Endothelial cell of umbilical vein (primary cell): Measurements from ENCODE around the gene MBNL2. TPM values are rescaled to one million over a fixed set of nuclear protein-coding genes. Genes with fewer than 3 reads are reported as not detected.

Source experiments
- BruUV-seq: library from RNA; stranded (reverse); fragments of 400-500 nt; replicated peaks from 2 replicates; lab custom pipeline; 2021; lab: Mats Ljungman, UMichigan
- CTCF ChIA-PET: fragments of 300-600, 350-600 bp; sonication (Branson Sonifier 250); formaldehyde crosslinking; loops from one replicate; lab custom pipeline; 2021; ENCODE audit warnings: antibody characterized with exemption, inconsistent platforms; lab: Charles Lee
- POLR2A ChIA-PET: fragments of 300-600, 350-600 bp; sonication (Branson Sonifier 250); formaldehyde crosslinking; loops from one replicate; lab custom pipeline; 2021; ENCODE audit warnings: antibody characterized with exemption, inconsistent platforms; lab: Charles Lee
- DNase-seq: peaks from one replicate; pipeline ENCODE4 v3.0.0-alpha.2; 2011; ENCODE audit warnings: low read depth, low spot score
- FAIRE-seq: peaks from 2 replicates; lab custom pipeline; 2011; peaks lifted over from hg19 to GRCh38; lab: Jason Lieb, UNC
- H2AFZ ChIP-seq: 2 replicates; pipeline ENCODE4 v1.6.0; 2012; ENCODE audit warnings: low read depth, low read length, control low read depth, inconsistent platforms
- H3K27ac ChIP-seq: 2 replicates; pipeline ENCODE4 v1.5.1; 2011; ENCODE audit warnings: low read depth, mild to moderate bottlenecking, control low read depth, low read length, moderate library complexity; ENCODE audit not compliant: insufficient read depth
- H3K27me3 ChIP-seq, 2 experiments: 2 replicates each; pipeline versions ENCODE4 v1.6.0 to v1.6.1; 2011; ENCODE audit warnings: low read length in 2 of 2, mixed read lengths in 1 of 2; ENCODE audit not compliant: control insufficient read depth in 2 of 2, insufficient read depth in 2 of 2
- H3K36me3 ChIP-seq, 2 experiments: 2 replicates in 1 of 2; 3 replicates in 1 of 2; pipeline ENCODE4 v1.5.1; 2011; ENCODE audit warnings: low read length in 2 of 2, mild to moderate bottlenecking in 1 of 2, moderate library complexity in 1 of 2; ENCODE audit not compliant: control insufficient read depth in 2 of 2, insufficient read depth in 2 of 2; ENCODE audit errors: extremely low read depth in 1 of 2
- H3K4me1 ChIP-seq: 3 replicates; pipeline ENCODE4 v1.5.1; 2011; ENCODE audit warnings: mild to moderate bottlenecking, low read length; ENCODE audit not compliant: control insufficient read depth, insufficient read depth; ENCODE audit errors: extremely low read depth
- H3K4me2 ChIP-seq: 2 replicates; pipeline ENCODE4 v1.6.1; 2011; ENCODE audit warnings: low read length, control low read depth, mixed read lengths; ENCODE audit not compliant: insufficient read depth
- H3K4me3 ChIP-seq, 3 experiments: fragments of 200-600 bp in 1 of 3; sonication (generic), shearing (Covaris generic) in 1 of 3; replicated peaks in 1 of 3; 2 replicates each; pipeline ENCODE4 v1.5.1; 2011 to 2016; ENCODE audit warnings: control low read depth in 3 of 3, low read length in 3 of 3, mild to moderate bottlenecking in 2 of 3, inconsistent platforms in 1 of 3, low read depth in 1 of 3, moderate library complexity in 1 of 3; ENCODE audit not compliant: insufficient read depth in 1 of 3
- H3K79me2 ChIP-seq: 2 replicates; pipeline ENCODE4 v1.6.0; 2012; ENCODE audit warnings: low read length, inconsistent platforms; ENCODE audit not compliant: control insufficient read depth, insufficient read depth
- H3K9ac ChIP-seq: replicated peaks from 2 replicates; pipeline ENCODE3; 2011; ENCODE audit warnings: low read length, control low read depth; ENCODE audit not compliant: insufficient read depth; ENCODE audit errors: extremely low read depth
- H3K9me1 ChIP-seq: replicated peaks from 3 replicates; pipeline ENCODE4 v1.6.0; 2011; ENCODE audit warnings: mild to moderate bottlenecking, low read length; ENCODE audit not compliant: control insufficient read depth, insufficient read depth; ENCODE audit errors: extremely low read depth
- H3K9me3 ChIP-seq: replicated peaks from 2 replicates; pipeline ENCODE4 v1.5.1; 2012; ENCODE audit warnings: low read length, inconsistent platforms; ENCODE audit not compliant: control insufficient read depth, insufficient read depth
- H4K20me1 ChIP-seq: replicated peaks from 2 replicates; pipeline ENCODE3; 2011; ENCODE audit warnings: mild to moderate bottlenecking, low read length; ENCODE audit not compliant: control insufficient read depth, insufficient read depth; ENCODE audit errors: extremely low read depth
- EZH2 ChIP-seq: IDR thresholded peaks from 2 replicates; pipeline ENCODE4 v1.6.1; 2012; ENCODE audit warnings: borderline replicate concordance, low read depth, mild to moderate bottlenecking, moderate library complexity, low read length, inconsistent platforms; ENCODE audit not compliant: severe bottlenecking
- FOS ChIP-seq: IDR thresholded peaks from 2 replicates; pipeline ENCODE4 v1.6.1; 2011; ENCODE audit warnings: mild to moderate bottlenecking, low read length, moderate library complexity, borderline replicate concordance; ENCODE audit not compliant: insufficient read depth
- GATA2 ChIP-seq: IDR thresholded peaks from 2 replicates; pipeline ENCODE4 v1.7.0; 2011; ENCODE audit warnings: low read depth, mild to moderate bottlenecking, moderate library complexity, mixed read lengths, low read length; ENCODE audit not compliant: insufficient read length, insufficient read depth
- JUN ChIP-seq: IDR thresholded peaks from 2 replicates; pipeline ENCODE4 v1.6.1; 2011; ENCODE audit warnings: borderline replicate concordance, low read depth; ENCODE audit not compliant: insufficient read length, insufficient read depth
- MYC ChIP-seq: IDR thresholded peaks from one replicate; pipeline ENCODE4 v1.6.1; 2011; ENCODE audit warnings: mild to moderate bottlenecking, low read depth, low read length
- POLR2A ChIP-seq: IDR thresholded peaks from 2 replicates; pipeline ENCODE4 v1.6.1; 2012; ENCODE audit warnings: low read depth, mild to moderate bottlenecking, control low read depth, low read length
- POLR2AphosphoS5 ChIP-seq: IDR thresholded peaks from 2 replicates; pipeline ENCODE4 v1.6.1; 2012; ENCODE audit warnings: low read depth, mild to moderate bottlenecking, control low read depth, low read length, moderate library complexity; ENCODE audit not compliant: insufficient read depth
- dilution Hi-C: fragments of 300-500 bp; cut with MboI; formaldehyde crosslinking; loops from one replicate; pipeline ENCODE4 v1.15.0; 2019; ENCODE audit warnings: low sequenced_read_pairs; ENCODE audit not compliant: extremely low pct_ligation_motif_present
- intact Hi-C: fragments of 100-400 bp; cut with micrococcal nuclease; formaldehyde crosslinking; loops from one replicate; pipeline ENCODE4 v1.10.0; 2022
- polyA plus RNA-seq, 4 experiments: library from polyadenylated mRNA; depleted of rRNA in 3 of 4; stranded (reverse) in 3 of 4; unstranded in 1 of 4; fragments of >200 nt; gene quantifications; 2 replicates each; pipeline versions ENCODE4 v1.2.1 to v1.2.3, GENCODE V29; 2011 to 2012; ENCODE audit warnings: missing spikeins in 1 of 4
- total RNA-seq: library from RNA; stranded (reverse); gene quantifications from 2 replicates; pipeline ENCODE4 v1.2.3, GENCODE V29; 2021
- TF ChIP-seq, protein P1 (sequence below): IDR thresholded peaks from 2 replicates; pipeline ENCODE4 v1.6.1; 2011; ENCODE audit not compliant: insufficient read depth, insufficient read length
- TF ChIP-seq, protein P2 (sequence below), 2 donors: IDR thresholded peaks; 1 replicate in 1 of 2; 2 replicates in 1 of 2; pipeline ENCODE4 v1.5.1; 2011; ENCODE audit warnings: low read length in 2 of 2, mild to moderate bottlenecking in 2 of 2, moderate library complexity in 2 of 2, control low read depth in 1 of 2, inconsistent platforms in 1 of 2, low read depth in 1 of 2; ENCODE audit not compliant: insufficient read depth in 1 of 2; ENCODE audit errors: extremely low read depth in 1 of 2

MBNL2 gene
- total and polyA plus RNA-seq, 2 donors (not counting 3 experiments of a cell fraction or from before 2014, with no cell fraction given): 32.9 to 76.5 TPM

DNA sequence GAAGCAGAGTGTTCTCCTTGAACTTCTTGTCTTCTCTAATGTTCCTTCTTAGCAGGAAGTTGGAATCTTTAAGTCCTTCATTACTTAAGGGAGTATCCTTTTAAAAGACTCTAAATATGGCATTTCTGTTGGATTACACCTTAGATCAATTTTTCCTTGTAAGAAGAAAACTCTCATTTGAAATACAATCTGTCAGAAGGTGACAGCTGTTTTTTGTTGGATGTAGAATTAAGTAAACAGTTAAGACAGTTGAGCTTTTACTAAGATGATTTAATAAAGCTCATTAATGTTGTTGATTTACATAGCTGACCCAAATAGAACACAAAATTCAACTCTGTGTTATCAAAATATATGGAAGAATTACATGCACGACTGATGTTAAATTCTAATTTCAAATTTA is 16.7 kb upstream of the MBNL2 start:
- no TSS peak for BruUV-seq
- POLR2A ChIA-PET: no interaction called here

More for the DNA sequence above, 16.7 kb upstream of the MBNL2 start:
- no peaks in the 10 kb centered on the region for H4K20me1 ChIP-seq
- H2AFZ ChIP-seq: no peak overlapping the region
- H3K27ac ChIP-seq: no peak overlapping the region
- no peaks in the 10 kb centered on the region for H3K36me3 ChIP-seq
- DNase-seq: no peak
- peaks cover 8% of the 10 kb centered on the region for H3K4me1 ChIP-seq
- no peaks in the 10 kb centered on the region for H3K9me1 ChIP-seq
- no peaks in the 10 kb centered on the region for H3K9me3 ChIP-seq
- H3K27me3 ChIP-seq: no peaks in the 10 kb centered on the region
- H3K79me2 ChIP-seq: no peaks in the 10 kb centered on the region
- no peak for FAIRE-seq
- intact Hi-C loops: no loop called here
- dilution Hi-C loops: loop anchor here (25.0 kb wide), 1 partner anchor 93 kb away; no protein-coding TSS in a partner anchor
- no peak for TF ChIP-seq JUN
- TF ChIP-seq POLR2AphosphoS5: no peak
- no peak for TF ChIP-seq GATA2
- TF ChIP-seq FOS: no peak
- TF ChIP-seq, protein P1, sequence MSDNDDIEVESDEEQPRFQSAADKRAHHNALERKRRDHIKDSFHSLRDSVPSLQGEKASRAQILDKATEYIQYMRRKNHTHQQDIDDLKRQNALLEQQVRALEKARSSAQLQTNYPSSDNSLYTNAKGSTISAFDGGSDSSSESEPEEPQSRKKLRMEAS: no peak
- TF ChIP-seq, protein P2, sequence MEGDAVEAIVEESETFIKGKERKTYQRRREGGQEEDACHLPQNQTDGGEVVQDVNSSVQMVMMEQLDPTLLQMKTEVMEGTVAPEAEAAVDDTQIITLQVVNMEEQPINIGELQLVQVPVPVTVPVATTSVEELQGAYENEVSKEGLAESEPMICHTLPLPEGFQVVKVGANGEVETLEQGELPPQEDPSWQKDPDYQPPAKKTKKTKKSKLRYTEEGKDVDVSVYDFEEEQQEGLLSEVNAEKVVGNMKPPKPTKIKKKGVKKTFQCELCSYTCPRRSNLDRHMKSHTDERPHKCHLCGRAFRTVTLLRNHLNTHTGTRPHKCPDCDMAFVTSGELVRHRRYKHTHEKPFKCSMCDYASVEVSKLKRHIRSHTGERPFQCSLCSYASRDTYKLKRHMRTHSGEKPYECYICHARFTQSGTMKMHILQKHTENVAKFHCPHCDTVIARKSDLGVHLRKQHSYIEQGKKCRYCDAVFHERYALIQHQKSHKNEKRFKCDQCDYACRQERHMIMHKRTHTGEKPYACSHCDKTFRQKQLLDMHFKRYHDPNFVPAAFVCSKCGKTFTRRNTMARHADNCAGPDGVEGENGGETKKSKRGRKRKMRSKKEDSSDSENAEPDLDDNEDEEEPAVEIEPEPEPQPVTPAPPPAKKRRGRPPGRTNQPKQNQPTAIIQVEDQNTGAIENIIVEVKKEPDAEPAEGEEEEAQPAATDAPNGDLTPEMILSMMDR (IDR thresholded peaks at IDR 0.05; ENCODE audit: extremely low read depth in 1 of 2, insufficient read depth in 1 of 2, low read depth in 1 of 2, low read length in 2 of 2): no peak
- no peak for TF ChIP-seq POLR2A
- TF ChIP-seq EZH2: no peak
- no peak for TF ChIP-seq MYC
- no peak overlapping the region for H3K4me2 ChIP-seq
- H3K9ac ChIP-seq: no peak overlapping the region
- H3K4me3 ChIP-seq: no peak overlapping the region
- CTCF ChIA-PET: interaction anchor here (0.9 to 1.8 kb wide), 8 partner anchors 9 to 187 kb away, joined by 3 to 18 read pairs (median 4); partner anchors contain the start of gene MBNL2
